HG03025 (cell line): ENCODE results near the gene BCL2L15.

Experiments
- ATAC-seq: cut with Tn5 transposase; IDR thresholded peaks from one replicate; pipeline ENCODE4 v1.9.1; 2021; ENCODE audit warnings: mild to moderate bottlenecking, moderate library complexity; ENCODE audit not compliant: unreplicated experiment, low FRiP score

Gene BCL2L15

DNA sequence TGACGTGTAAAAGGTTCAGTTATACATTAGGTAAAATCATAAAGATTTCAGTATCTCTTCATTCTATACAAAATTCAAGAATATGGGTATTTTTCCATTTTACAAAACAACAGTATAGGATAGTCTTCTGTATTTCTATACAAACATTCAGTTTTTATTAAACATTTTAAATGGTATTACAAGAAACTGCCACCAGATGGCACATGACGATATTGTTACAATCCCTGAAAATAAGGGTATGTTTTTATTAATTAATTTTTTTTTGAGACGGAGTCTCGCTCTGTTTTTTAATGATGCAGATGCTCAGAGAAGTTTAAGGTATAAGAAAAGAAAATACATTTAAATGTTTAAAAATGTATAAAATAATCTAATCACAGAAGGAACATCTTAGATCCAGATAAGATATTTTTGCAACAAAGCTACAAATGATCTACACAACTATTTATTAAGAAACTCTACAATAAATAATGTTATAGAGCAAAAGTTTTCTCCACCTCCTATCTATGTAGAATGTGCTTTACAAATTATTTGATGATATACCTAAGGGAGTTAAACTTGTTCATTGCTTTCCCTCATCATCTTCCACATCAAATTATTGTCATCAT is 51.6 kb downstream of the BCL2L15 start:
- ATAC-seq: no peak

GRCh38 chr1:113834716-113835115 is 52.7 kb downstream of the BCL2L15 start:
- no peak for ATAC-seq
